ENCODE measurements around the gene INPP4A.

Gene INPP4A

GRCh38 chr2:98608962-98609604 lies 164.4 kb downstream of the INPP4A start:
- DNase-seq = peak in 2 of 58 donors; percentile 35 to 65

- DNase-seq = no peak
Observed at GRCh38 chr2:98614024-98614739, 169.5 kb downstream of the INPP4A start.

- no peak for DNase-seq
Observed at GRCh38 chr2:98615481-98615880, 170.8 kb downstream of the INPP4A start.

- no peak for DNase-seq
Observed at GRCh38 chr2:98617149-98617548, 172.5 kb downstream of the INPP4A start.

GRCh38 chr2:98623657-98624056 lies 179.0 kb downstream of the INPP4A start:
- DNase-seq = peak in 2 of 58 donors; percentile 3 to 7

GRCh38 chr2:98632351-98632750 lies 187.7 kb downstream of the INPP4A start:
- no peak for DNase-seq

- no peak for DNase-seq
Observed at GRCh38 chr2:98634406-98635092, 189.9 kb downstream of the INPP4A start.

GRCh38 chr2:98637401-98638147 lies 192.9 kb downstream of the INPP4A start:
- DNase-seq = no peak

- no peak for DNase-seq
Observed at GRCh38 chr2:98643496-98644100, 198.9 kb downstream of the INPP4A start.

Measured in anterior cingulate cortex (tissue), 58 donors.